ENCODE results near the gene FAM24B.

Gene FAM24B

DNA sequence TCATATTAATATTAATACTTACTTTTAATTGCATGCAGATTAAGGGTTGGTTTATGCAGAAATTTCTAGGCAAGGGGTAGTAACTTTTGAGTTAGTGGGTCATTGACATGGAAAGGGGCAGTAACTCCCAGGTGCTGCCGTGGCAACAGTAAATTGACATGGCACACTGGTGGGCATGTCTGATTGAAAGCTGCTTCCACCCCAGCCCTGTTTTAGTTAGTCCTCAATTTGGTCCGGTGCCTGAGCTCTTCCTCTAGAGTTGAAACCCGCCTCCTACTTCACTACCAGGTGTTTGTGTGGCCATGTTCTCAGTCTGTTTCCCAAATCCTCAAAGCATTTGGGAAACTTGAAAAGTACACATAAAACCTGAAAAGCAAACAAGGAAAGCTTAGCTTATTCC lies 52.1 kb downstream of the FAM24B start:
- TF ChIP-seq ZNF565 (CRISPR knock-in tag; conservative IDR thresholded peaks at IDR 0.05; ENCODE audit: low read depth): no peak
- TF ChIP-seq ISL1 (CRISPR knock-in tag; IDR thresholded peaks at IDR 0.05): no peak
- no peak for TF ChIP-seq ZNF8 (CRISPR knock-in tag; IDR thresholded peaks at IDR 0.05)
- TF ChIP-seq, protein P1, sequence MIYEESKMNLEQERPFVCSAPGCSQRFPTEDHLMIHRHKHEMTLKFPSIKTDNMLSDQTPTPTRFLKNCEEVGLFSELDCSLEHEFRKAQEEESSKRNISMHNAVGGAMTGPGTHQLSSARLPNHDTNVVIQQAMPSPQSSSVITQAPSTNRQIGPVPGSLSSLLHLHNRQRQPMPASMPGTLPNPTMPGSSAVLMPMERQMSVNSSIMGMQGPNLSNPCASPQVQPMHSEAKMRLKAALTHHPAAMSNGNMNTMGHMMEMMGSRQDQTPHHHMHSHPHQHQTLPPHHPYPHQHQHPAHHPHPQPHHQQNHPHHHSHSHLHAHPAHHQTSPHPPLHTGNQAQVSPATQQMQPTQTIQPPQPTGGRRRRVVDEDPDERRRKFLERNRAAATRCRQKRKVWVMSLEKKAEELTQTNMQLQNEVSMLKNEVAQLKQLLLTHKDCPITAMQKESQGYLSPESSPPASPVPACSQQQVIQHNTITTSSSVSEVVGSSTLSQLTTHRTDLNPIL (CRISPR knock-in tag; IDR thresholded peaks at IDR 0.05; ENCODE audit: low read depth): no peak
- no peak for TF ChIP-seq PPARA (CRISPR knock-in tag; IDR thresholded peaks at IDR 0.05; ENCODE audit: borderline replicate concordance)
- TF ChIP-seq GLIS3 (CRISPR knock-in tag; IDR thresholded peaks at IDR 0.05): no peak
- no peak for TF ChIP-seq CSDC2 (CRISPR knock-in tag; IDR thresholded peaks at IDR 0.05)
- no peak for TF ChIP-seq CSRNP3 (CRISPR knock-in tag; IDR thresholded peaks at IDR 0.05)
- no peak for TF ChIP-seq ZFP3 (CRISPR knock-in tag; IDR thresholded peaks at IDR 0.05)
- no peak for TF ChIP-seq ZFP30 (CRISPR knock-in tag; IDR thresholded peaks at IDR 0.05)
- no peak for TF ChIP-seq ZC3H10 (CRISPR knock-in tag; IDR thresholded peaks at IDR 0.05)
- no peak for TF ChIP-seq OSR1 (CRISPR knock-in tag; IDR thresholded peaks at IDR 0.05)
- TF ChIP-seq, protein P2, sequence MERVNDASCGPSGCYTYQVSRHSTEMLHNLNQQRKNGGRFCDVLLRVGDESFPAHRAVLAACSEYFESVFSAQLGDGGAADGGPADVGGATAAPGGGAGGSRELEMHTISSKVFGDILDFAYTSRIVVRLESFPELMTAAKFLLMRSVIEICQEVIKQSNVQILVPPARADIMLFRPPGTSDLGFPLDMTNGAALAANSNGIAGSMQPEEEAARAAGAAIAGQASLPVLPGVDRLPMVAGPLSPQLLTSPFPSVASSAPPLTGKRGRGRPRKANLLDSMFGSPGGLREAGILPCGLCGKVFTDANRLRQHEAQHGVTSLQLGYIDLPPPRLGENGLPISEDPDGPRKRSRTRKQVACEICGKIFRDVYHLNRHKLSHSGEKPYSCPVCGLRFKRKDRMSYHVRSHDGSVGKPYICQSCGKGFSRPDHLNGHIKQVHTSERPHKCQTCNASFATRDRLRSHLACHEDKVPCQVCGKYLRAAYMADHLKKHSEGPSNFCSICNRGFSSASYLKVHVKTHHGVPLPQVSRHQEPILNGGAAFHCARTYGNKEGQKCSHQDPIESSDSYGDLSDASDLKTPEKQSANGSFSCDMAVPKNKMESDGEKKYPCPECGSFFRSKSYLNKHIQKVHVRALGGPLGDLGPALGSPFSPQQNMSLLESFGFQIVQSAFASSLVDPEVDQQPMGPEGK (CRISPR knock-in tag; IDR thresholded peaks at IDR 0.05; ENCODE audit: borderline replicate concordance): no peak
- TF ChIP-seq ZNF70 (CRISPR knock-in tag; IDR thresholded peaks at IDR 0.05): no peak
- no peak for TF ChIP-seq BACH2 (CRISPR knock-in tag; IDR thresholded peaks at IDR 0.05; ENCODE audit: borderline replicate concordance)
- TF ChIP-seq ESRRG (CRISPR knock-in tag; IDR thresholded peaks at IDR 0.05): no peak
- TF ChIP-seq SNAI2 (CRISPR knock-in tag; IDR thresholded peaks at IDR 0.05): no peak
- TF ChIP-seq TCF4 (CRISPR knock-in tag; IDR thresholded peaks at IDR 0.05; ENCODE audit: borderline replicate concordance): no peak
- ATAC-seq: no peak

GRCh38 chr10:122822973-122823690 lies 56.2 kb downstream of the FAM24B start:
- ATAC-seq: no peak
- TF ChIP-seq ZNF8 (CRISPR knock-in tag; IDR thresholded peaks at IDR 0.05) (no peak), ISL1 (CRISPR knock-in tag; IDR thresholded peaks at IDR 0.05) (no peak), CSDC2 (CRISPR knock-in tag; IDR thresholded peaks at IDR 0.05) (no peak), ZFP30 (CRISPR knock-in tag; IDR thresholded peaks at IDR 0.05) (no peak), ZNF70 (CRISPR knock-in tag; IDR thresholded peaks at IDR 0.05) (no peak), PPARA (CRISPR knock-in tag; IDR thresholded peaks at IDR 0.05; ENCODE audit: borderline replicate concordance) (no peak), BACH2 (CRISPR knock-in tag; IDR thresholded peaks at IDR 0.05; ENCODE audit: borderline replicate concordance) (no peak), OSR1 (CRISPR knock-in tag; IDR thresholded peaks at IDR 0.05) (no peak), GLIS3 (CRISPR knock-in tag; IDR thresholded peaks at IDR 0.05) (no peak), ZFP3 (CRISPR knock-in tag; IDR thresholded peaks at IDR 0.05) (no peak), TOX (CRISPR knock-in tag; IDR thresholded peaks at IDR 0.05; ENCODE audit: borderline replicate concordance) (no peak), POU6F1 (CRISPR knock-in tag; IDR thresholded peaks at IDR 0.05; ENCODE audit: borderline replicate concordance, low read depth) (no peak), ZNF565 (CRISPR knock-in tag; conservative IDR thresholded peaks at IDR 0.05; ENCODE audit: low read depth) (no peak), SNAI2 (CRISPR knock-in tag; IDR thresholded peaks at IDR 0.05) (no peak), RARB (CRISPR knock-in tag; IDR thresholded peaks at IDR 0.05) (no peak), ESRRG (CRISPR knock-in tag; IDR thresholded peaks at IDR 0.05) (no peak)
- TF ChIP-seq, protein P2 (CRISPR knock-in tag; IDR thresholded peaks at IDR 0.05; ENCODE audit: borderline replicate concordance): no peak
- TF ChIP-seq, protein P3, sequence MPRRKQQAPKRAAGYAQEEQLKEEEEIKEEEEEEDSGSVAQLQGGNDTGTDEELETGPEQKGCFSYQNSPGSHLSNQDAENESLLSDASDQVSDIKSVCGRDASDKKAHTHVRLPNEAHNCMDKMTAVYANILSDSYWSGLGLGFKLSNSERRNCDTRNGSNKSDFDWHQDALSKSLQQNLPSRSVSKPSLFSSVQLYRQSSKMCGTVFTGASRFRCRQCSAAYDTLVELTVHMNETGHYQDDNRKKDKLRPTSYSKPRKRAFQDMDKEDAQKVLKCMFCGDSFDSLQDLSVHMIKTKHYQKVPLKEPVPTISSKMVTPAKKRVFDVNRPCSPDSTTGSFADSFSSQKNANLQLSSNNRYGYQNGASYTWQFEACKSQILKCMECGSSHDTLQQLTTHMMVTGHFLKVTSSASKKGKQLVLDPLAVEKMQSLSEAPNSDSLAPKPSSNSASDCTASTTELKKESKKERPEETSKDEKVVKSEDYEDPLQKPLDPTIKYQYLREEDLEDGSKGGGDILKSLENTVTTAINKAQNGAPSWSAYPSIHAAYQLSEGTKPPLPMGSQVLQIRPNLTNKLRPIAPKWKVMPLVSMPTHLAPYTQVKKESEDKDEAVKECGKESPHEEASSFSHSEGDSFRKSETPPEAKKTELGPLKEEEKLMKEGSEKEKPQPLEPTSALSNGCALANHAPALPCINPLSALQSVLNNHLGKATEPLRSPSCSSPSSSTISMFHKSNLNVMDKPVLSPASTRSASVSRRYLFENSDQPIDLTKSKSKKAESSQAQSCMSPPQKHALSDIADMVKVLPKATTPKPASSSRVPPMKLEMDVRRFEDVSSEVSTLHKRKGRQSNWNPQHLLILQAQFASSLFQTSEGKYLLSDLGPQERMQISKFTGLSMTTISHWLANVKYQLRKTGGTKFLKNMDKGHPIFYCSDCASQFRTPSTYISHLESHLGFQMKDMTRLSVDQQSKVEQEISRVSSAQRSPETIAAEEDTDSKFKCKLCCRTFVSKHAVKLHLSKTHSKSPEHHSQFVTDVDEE (CRISPR knock-in tag; IDR thresholded peaks at IDR 0.05): no peak
- TF ChIP-seq, protein P1 (CRISPR knock-in tag; IDR thresholded peaks at IDR 0.05; ENCODE audit: low read depth): no peak

Measured in SK-N-SH treated with all-trans-retinoic acid at 6 μM for 48 hours (cell line).